HCT116 (cell line): Measurements from ENCODE around the gene CBX4.

Experiments used
- ATF3 ChIP-seq: IDR thresholded peaks from 2 replicates; pipeline ENCODE4 v1.6.1; 2012
- CBX3 ChIP-seq: IDR thresholded peaks from 2 replicates; pipeline ENCODE4 v1.6.1; 2012; ENCODE audit warnings: low read depth
- CTCF ChIP-seq, 3 experiments: fragments of 200-600 bp in 1 of 3; sonication (generic) in 1 of 3; IDR thresholded peaks in 2 of 3; conservative IDR thresholded peaks in 1 of 3; 2 replicates each; pipeline ENCODE4 v1.5.1; 2012 to 2017; ENCODE audit warnings: low read depth in 2 of 3, low read length in 2 of 3, antibody characterized with exemption in 1 of 3, borderline replicate concordance in 1 of 3, control low read depth in 1 of 3, mild to moderate bottlenecking in 1 of 3, mixed read lengths in 1 of 3, mixed run types in 1 of 3, moderate library complexity in 1 of 3; ENCODE audit not compliant: insufficient read depth in 1 of 3
- EGR1 ChIP-seq: IDR thresholded peaks from 2 replicates; pipeline ENCODE4 v1.6.1; 2012; ENCODE audit warnings: low read depth
- EZH2phosphoT487 ChIP-seq: fragments of 200-600 bp; IDR thresholded peaks from 2 replicates; pipeline ENCODE4 v1.6.1; 2018; ENCODE audit warnings: antibody characterized with exemption, borderline replicate concordance
- FOSL1 ChIP-seq: IDR thresholded peaks from 2 replicates; pipeline ENCODE4 v1.6.1; 2012; ENCODE audit warnings: low read depth
- JUND ChIP-seq: IDR thresholded peaks from 2 replicates; pipeline ENCODE4 v1.6.1; 2012
- MAX ChIP-seq: IDR thresholded peaks from 2 replicates; pipeline ENCODE4 v1.6.1; 2012
- POLR2A ChIP-seq: IDR thresholded peaks from 2 replicates; pipeline ENCODE4 v1.7.0; 2011; ENCODE audit warnings: borderline replicate concordance; ENCODE audit not compliant: insufficient read depth, insufficient read length; ENCODE audit errors: extremely low read depth
- POLR2AphosphoS5 ChIP-seq: IDR thresholded peaks from 2 replicates; pipeline ENCODE4 v1.6.1; 2011; ENCODE audit warnings: mild to moderate bottlenecking, low read depth, low read length, moderate library complexity
- RAD21 ChIP-seq: IDR thresholded peaks from 2 replicates; pipeline ENCODE4 v1.6.1; 2012; ENCODE audit warnings: low read depth, mild to moderate bottlenecking
- TCF7L2 ChIP-seq: IDR thresholded peaks from 2 replicates; pipeline ENCODE4 v1.7.0; 2011; ENCODE audit warnings: borderline replicate concordance, inconsistent platforms; ENCODE audit not compliant: insufficient read depth, insufficient read length; ENCODE audit errors: extremely low read depth
- ZNF274 ChIP-seq: fragments of 200-500 bp; sonication (Bioruptor generic); IDR thresholded peaks from 2 replicates; pipeline ENCODE4 v1.6.1; 2014; ENCODE audit warnings: mild to moderate bottlenecking, low read depth, low read length, inconsistent platforms

- TF ChIP-seq CTCF (IDR thresholded peaks at IDR 0.05 in 2 of 3, conservative IDR thresholded peaks at IDR 0.05 in 1 of 3; ENCODE audit: borderline replicate concordance in 1 of 3, insufficient read depth in 1 of 3, low read depth in 2 of 3, low read length in 2 of 3) (no peak), RAD21 (no peak), FOSL1 (no peak), CBX3 (no peak), POLR2AphosphoS5 (no peak), POLR2A (no peak), MAX (no peak), EGR1 (no peak), ATF3 (no peak), JUND (no peak), ZNF274 (no peak), EZH2phosphoT487 (no peak), TCF7L2 (no peak)
These were observed 31.9 kb upstream of the CBX4 start for GRCh38 chr17:79871131-79871530.
